ENCODE results near the gene LCOR.

LCOR gene

DNA sequence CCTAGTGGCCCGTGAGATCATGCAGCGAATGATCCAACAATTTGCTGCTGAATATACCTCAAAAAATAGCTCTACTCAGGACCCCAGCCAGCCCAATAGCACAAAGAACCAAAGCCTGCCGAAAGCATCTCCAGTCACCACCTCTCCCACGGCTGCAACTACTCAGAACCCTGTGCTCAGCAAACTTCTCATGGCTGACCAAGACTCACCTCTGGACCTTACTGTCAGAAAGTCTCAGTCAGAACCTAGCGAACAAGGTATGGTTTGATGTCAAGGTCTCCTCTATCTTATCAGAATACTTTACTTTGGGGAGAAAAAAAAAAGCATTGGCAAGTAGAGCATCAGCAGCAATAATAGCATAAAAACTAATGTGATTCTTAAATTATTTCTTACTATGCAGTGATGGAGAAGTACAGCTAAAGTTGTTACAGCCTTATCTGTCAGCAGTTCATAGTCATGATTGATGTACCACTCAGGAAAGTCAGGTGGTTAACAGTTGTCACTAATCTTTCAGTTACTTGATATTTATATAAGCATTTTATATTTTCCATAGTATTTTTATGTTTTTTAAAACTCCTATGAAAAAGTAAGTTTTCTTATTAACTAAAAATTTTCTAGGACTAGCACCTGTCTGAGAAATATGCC lies 117.1 kb downstream of the LCOR start:
- DNase-seq (ENCODE audit: low read depth), result no peak
- TF ChIP-seq, protein P1, sequence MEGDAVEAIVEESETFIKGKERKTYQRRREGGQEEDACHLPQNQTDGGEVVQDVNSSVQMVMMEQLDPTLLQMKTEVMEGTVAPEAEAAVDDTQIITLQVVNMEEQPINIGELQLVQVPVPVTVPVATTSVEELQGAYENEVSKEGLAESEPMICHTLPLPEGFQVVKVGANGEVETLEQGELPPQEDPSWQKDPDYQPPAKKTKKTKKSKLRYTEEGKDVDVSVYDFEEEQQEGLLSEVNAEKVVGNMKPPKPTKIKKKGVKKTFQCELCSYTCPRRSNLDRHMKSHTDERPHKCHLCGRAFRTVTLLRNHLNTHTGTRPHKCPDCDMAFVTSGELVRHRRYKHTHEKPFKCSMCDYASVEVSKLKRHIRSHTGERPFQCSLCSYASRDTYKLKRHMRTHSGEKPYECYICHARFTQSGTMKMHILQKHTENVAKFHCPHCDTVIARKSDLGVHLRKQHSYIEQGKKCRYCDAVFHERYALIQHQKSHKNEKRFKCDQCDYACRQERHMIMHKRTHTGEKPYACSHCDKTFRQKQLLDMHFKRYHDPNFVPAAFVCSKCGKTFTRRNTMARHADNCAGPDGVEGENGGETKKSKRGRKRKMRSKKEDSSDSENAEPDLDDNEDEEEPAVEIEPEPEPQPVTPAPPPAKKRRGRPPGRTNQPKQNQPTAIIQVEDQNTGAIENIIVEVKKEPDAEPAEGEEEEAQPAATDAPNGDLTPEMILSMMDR (IDR thresholded peaks at IDR 0.05; ENCODE audit: control insufficient read depth, extremely low read depth, insufficient read depth), result no peak
- no peak overlapping the region for H3K4me3 ChIP-seq (ENCODE audit: low read depth, low read length)

DNA sequence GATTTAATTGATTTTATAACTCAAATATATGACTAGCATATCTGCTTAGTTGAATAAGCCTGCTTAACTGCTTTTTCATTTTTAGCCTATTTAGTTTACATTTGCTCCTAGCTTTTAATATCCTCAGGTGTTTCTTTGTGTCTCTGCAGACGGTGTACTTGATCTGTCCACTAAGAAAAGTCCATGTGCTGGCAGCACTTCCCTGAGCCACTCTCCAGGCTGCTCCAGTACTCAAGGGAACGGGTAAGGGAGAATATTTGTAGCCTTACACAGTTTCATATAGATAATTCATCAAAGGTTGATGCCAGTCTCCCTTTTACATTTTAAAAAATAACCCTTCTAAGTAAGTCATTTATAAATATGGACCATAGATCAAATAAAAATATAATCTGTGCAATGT lies 119.9 kb downstream of the LCOR start:
- no peak overlapping the region for H3K4me3 ChIP-seq (ENCODE audit: low read depth, low read length)
- TF ChIP-seq, protein P1 (IDR thresholded peaks at IDR 0.05; ENCODE audit: control insufficient read depth, extremely low read depth, insufficient read depth), result no peak
- no peak for DNase-seq (ENCODE audit: low read depth)

DNA sequence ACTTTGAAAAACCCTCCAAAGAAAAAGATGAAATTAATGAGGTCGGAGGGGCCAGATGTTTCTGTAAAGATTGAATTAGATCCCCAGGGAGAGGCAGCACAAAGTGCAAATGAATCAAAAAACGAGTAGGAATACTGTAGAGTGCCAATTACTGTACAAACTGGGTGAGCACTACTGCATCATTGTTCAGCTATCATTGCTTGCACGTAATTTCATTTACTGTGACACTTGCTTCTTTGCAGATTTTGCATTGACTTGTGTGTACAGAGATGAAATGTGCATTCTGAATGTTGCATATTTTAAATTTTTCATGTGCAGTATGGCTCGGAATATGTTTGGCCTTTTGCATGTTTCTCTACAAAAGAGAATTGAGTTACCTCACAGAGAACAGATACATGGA lies 123.7 kb downstream of the LCOR start:
- TF ChIP-seq, protein P1 (IDR thresholded peaks at IDR 0.05; ENCODE audit: control insufficient read depth, extremely low read depth, insufficient read depth), result no peak
- no peak for DNase-seq (ENCODE audit: low read depth)
- H3K4me3 ChIP-seq (ENCODE audit: low read depth, low read length), result no peak overlapping the region

DNA sequence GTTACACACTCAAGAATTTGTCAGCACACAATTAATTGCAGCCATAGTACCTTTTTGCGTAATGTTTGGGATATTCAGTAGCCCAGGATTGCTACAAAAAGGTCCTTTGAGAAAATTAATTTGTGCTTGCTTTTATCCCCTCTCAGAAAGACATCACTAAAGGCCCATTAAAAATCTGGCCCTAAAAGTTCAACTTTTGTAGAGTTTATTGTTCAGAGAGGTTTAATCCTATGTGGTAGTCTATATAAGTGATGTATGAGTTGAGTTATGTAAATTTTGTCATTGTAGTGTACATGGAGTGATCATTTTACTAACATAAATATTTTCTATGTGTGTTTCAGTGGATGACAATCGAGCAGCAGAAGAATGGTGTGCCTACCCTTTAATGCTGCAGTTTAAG lies 126.0 kb downstream of the LCOR start:
- TF ChIP-seq, protein P1 (IDR thresholded peaks at IDR 0.05; ENCODE audit: control insufficient read depth, extremely low read depth, insufficient read depth), result no peak
- no peak for DNase-seq (ENCODE audit: low read depth)
- H3K4me3 ChIP-seq (ENCODE audit: low read depth, low read length), result no peak overlapping the region

DNA sequence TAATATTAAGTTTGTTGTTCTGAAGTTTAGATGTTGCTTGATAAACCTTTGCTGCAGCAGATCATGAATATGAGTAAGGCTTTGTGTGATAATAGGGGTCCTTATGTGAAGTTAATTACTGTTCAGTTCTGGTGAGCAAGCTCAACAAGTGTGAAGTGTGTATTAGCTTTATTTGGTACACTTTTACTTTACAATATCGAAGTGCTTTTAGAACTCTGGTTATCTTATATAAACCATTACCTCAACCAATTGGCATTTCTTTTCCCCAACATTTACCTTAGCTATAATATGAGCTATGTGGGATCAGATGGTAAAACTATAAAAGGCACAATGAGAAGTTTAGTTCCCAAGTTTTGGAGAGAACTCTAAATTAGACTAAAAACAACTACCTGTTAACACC lies 127.6 kb downstream of the LCOR start:
- DNase-seq (ENCODE audit: low read depth), result no peak
- TF ChIP-seq, protein P1 (IDR thresholded peaks at IDR 0.05; ENCODE audit: control insufficient read depth, extremely low read depth, insufficient read depth), result no peak
- no peak overlapping the region for H3K4me3 ChIP-seq (ENCODE audit: low read depth, low read length)

DNA sequence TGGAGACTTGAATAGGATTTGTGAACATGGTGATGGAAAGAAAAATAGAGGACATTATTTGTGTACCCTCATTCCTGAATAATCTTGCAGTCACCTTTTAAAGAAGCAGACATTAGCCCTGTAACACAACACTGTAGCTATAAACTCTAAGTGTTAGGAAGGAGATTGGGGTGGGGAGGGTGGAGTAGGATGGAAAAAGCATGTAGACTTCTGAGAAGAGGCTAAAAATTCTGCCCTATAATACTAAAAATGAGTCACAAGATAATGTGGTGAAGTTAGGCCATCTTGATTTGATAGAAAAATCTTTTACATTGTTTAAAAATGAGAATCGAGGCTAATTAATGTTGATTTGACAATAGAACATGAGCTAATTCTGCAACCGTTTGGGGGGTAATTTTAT lies 128.8 kb downstream of the LCOR start:
- TF ChIP-seq, protein P1 (IDR thresholded peaks at IDR 0.05; ENCODE audit: control insufficient read depth, extremely low read depth, insufficient read depth), result no peak
- no peak for DNase-seq (ENCODE audit: low read depth)
- H3K4me3 ChIP-seq (ENCODE audit: low read depth, low read length), result no peak overlapping the region

DNA sequence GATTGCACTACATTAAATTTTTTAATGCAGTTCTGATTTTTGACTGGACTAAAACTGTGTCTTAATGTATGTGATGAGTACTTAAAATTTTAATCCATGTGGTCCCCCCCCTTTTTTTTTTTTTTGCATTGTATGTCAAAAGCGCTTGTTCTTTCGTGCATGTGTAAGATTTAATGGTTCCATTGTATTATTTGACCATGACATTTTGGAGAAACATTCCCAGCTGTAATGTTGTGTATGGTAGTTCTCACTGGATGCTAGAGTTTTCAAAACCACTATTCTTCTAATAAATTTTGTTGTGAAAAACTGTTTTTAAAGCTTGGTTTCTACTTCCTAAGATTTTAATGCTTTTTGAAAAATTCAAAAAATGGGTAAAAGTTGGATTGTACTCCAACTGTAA lies 132.0 kb downstream of the LCOR start:
- no peak overlapping the region for H3K4me3 ChIP-seq (ENCODE audit: low read depth, low read length)
- TF ChIP-seq, protein P1 (IDR thresholded peaks at IDR 0.05; ENCODE audit: control insufficient read depth, extremely low read depth, insufficient read depth), result no peak
- DNase-seq (ENCODE audit: low read depth), result no peak

All from LNCaP clone FGC (cell line).